Gastroesophageal sphincter (tissue), 3 donors: ENCODE results near the gene CXADR.

Experiments
- CTCF ChIP-seq, 4 experiments: fragments of 200-600 bp in 2 of 4; fragments of 450-650 bp in 2 of 4; sonication (generic) in 1 of 4; IDR thresholded peaks; one replicate each; pipeline ENCODE4 v1.5.1; 2017 to 2019; ENCODE audit warnings: antibody characterized with exemption in 4 of 4, mild to moderate bottlenecking in 2 of 4, moderate library complexity in 2 of 4
- POLR2A ChIP-seq, 2 donors: fragments of 450-650 bp; IDR thresholded peaks; one replicate each; pipeline ENCODE4 v1.6.1; 2017; ENCODE audit warnings: antibody characterized with exemption in 2 of 2, mild to moderate bottlenecking in 2 of 2, moderate library complexity in 1 of 2

DNA sequence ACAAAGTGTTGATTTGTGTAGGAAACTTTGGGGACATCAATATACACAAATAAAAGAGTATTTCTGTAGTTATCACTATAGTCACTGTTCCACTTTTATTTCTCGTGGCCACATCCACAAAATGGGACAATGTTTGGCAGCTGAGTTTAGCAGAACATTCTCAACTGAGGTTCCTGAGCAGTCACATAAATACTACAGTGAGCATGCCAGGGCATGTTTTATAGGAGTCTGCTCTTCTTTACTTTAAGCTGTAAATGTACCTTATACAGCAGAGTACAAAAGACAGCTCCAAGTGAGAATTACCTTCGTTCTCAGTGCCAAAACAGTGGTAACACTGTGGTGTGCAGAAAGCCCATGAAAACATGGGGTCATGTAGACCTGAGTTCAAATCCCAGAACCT is 94.8 kb downstream of the CXADR start:
- TF ChIP-seq CTCF (IDR thresholded peaks at IDR 0.05) (no peak), POLR2A (IDR thresholded peaks at IDR 0.05) (no peak)
